ENCODE results near the gene USP28.

DNA sequence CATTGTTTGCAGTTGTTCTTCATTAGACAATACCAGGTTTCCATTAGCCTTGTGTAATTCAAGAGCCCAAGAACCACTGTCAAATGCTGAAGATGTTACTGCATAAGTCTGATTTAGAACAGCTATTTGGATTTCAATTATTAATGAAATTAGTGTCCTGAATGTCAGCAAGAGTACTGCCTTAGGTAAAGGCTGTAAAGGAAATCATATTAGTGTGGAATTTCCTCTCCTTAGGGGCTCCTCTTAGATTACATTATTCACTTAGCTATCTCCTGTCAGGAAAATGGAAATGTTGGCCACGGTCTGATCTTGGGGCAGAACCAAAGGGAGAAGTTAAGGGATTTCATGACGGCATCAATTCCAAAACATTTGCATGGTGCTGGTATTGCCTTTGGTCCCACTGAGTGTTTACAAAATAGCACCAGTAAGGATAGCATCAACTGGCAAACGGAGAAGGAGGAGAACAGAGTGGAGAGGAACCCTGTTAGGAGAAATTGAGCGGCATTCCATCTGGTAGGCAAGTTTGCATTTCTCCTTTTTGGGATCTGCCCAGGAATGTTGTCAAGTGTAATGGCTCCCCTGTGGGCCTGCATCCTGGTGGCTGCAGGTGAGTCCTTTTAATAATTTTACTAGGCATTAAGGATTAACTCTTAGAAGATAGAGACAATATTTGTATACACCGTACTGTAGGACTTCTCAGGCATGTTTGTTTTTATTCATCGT, 29.2 kb upstream of the USP28 start, which contains the start of gene HTR3B:
- TF ChIP-seq POLR2A (IDR thresholded peaks at IDR 0.05): no peak
- TF ChIP-seq, protein P1, sequence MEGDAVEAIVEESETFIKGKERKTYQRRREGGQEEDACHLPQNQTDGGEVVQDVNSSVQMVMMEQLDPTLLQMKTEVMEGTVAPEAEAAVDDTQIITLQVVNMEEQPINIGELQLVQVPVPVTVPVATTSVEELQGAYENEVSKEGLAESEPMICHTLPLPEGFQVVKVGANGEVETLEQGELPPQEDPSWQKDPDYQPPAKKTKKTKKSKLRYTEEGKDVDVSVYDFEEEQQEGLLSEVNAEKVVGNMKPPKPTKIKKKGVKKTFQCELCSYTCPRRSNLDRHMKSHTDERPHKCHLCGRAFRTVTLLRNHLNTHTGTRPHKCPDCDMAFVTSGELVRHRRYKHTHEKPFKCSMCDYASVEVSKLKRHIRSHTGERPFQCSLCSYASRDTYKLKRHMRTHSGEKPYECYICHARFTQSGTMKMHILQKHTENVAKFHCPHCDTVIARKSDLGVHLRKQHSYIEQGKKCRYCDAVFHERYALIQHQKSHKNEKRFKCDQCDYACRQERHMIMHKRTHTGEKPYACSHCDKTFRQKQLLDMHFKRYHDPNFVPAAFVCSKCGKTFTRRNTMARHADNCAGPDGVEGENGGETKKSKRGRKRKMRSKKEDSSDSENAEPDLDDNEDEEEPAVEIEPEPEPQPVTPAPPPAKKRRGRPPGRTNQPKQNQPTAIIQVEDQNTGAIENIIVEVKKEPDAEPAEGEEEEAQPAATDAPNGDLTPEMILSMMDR (IDR thresholded peaks at IDR 0.05): no peak
